CD14-positive monocyte (primary cell): ENCODE measurements around the gene C20orf144. TPM values are rescaled to one million over a fixed set of nuclear protein-coding genes. Genes with fewer than 3 reads are reported as not detected.
A peak's percentile ranks its signal among the peaks of the same experiment; 100 is the strongest.

Source experiments
- DNase-seq, 3 donors: peaks; one replicate each; pipeline ENCODE4 v3.0.0-alpha.2; 2011 to 2022
- H2AFZ ChIP-seq: 2 replicates; pipeline ENCODE4 v1.6.0; 2012; ENCODE audit warnings: mild to moderate bottlenecking, low read depth, low read length, inconsistent platforms; ENCODE audit not compliant: insufficient read depth, poor library complexity, severe bottlenecking
- H3K27ac ChIP-seq, 2 donors: 1 replicate in 1 of 2; 2 replicates in 1 of 2; pipeline ENCODE4 v1.5.1; 2012 to 2013; ENCODE audit warnings: low read length in 2 of 2, control low read depth in 1 of 2, inconsistent platforms in 1 of 2, low read depth in 1 of 2, mild to moderate bottlenecking in 1 of 2
- H3K27me3 ChIP-seq, 2 donors: one replicate each; pipeline versions ENCODE4 v1.6.0 to v1.6.1; 2011 to 2013; ENCODE audit warnings: low read length in 2 of 2; ENCODE audit not compliant: control insufficient read depth in 2 of 2, insufficient read depth in 2 of 2
- H3K36me3 ChIP-seq, 2 donors: replicated peaks in 1 of 2; 1 replicate in 1 of 2; 2 replicates in 1 of 2; pipeline versions ENCODE4 v1.5.1 to v1.6.1; 2012 to 2013; ENCODE audit warnings: low read length in 2 of 2, control low read depth in 1 of 2, inconsistent platforms in 1 of 2, mild to moderate bottlenecking in 1 of 2; ENCODE audit not compliant: insufficient read depth in 2 of 2, control insufficient read depth in 1 of 2
- H3K4me1 ChIP-seq, 2 donors: 1 replicate in 1 of 2; 2 replicates in 1 of 2; pipeline versions ENCODE4 v1.5.1 to v1.6.1; 2012 to 2013; ENCODE audit warnings: low read length in 2 of 2, control low read depth in 1 of 2, inconsistent platforms in 1 of 2, mild to moderate bottlenecking in 1 of 2, moderate library complexity in 1 of 2; ENCODE audit not compliant: insufficient read depth in 2 of 2, control insufficient read depth in 1 of 2
- H3K4me2 ChIP-seq: replicated peaks from 2 replicates; pipeline ENCODE3; 2012; ENCODE audit warnings: low read length, moderate library complexity, mild to moderate bottlenecking; ENCODE audit not compliant: poor library complexity, severe bottlenecking; ENCODE audit errors: extremely low read depth
- H3K4me3 ChIP-seq, 3 experiments: fragments of 200-600 bp in 1 of 3; sonication (generic) in 1 of 3; replicated peaks in 1 of 3; 1 replicate in 2 of 3; 2 replicates in 1 of 3; pipeline ENCODE4 v1.5.1; 2011 to 2013; ENCODE audit warnings: low read length in 3 of 3, mild to moderate bottlenecking in 3 of 3, control low read depth in 2 of 3, low read depth in 2 of 3, inconsistent platforms in 1 of 3, moderate library complexity in 1 of 3
- H3K79me2 ChIP-seq: 2 replicates; pipeline ENCODE4 v1.6.0; 2012; ENCODE audit warnings: mild to moderate bottlenecking, control low read depth, inconsistent platforms, low read length, moderate library complexity; ENCODE audit not compliant: insufficient read depth
- H3K9ac ChIP-seq: 2 replicates; pipeline ENCODE4 v1.6.0; 2017; ENCODE audit warnings: low read length, mild to moderate bottlenecking; ENCODE audit not compliant: insufficient read depth, poor library complexity, severe bottlenecking
- H3K9me3 ChIP-seq, 2 donors: replicated peaks in 1 of 2; 1 replicate in 1 of 2; 2 replicates in 1 of 2; pipeline versions ENCODE4 v1.5.1 to v1.6.1; 2012 to 2013; ENCODE audit warnings: low read length in 2 of 2, control low read depth in 1 of 2; ENCODE audit not compliant: control insufficient read depth in 1 of 2, insufficient read depth in 1 of 2
- H4K20me1 ChIP-seq: 2 replicates; pipeline ENCODE4 v1.6.0; 2012; ENCODE audit warnings: mild to moderate bottlenecking, low read length, control low read depth, moderate library complexity; ENCODE audit not compliant: insufficient read depth
- H3K27ac Mint-ChIP-seq, 7 donors: one replicate each; pipeline ENCODE4 v1.8.0; 2020; ENCODE audit warnings: mild to moderate bottlenecking in 7 of 7, mixed read lengths in 7 of 7, moderate library complexity in 6 of 7, inconsistent platforms in 2 of 7
- H3K27me3 Mint-ChIP-seq, 3 donors: one replicate each; pipeline ENCODE4 v1.8.0; 2021 to 2022; ENCODE audit warnings: low read depth in 3 of 3, mild to moderate bottlenecking in 3 of 3, mixed read lengths in 3 of 3, moderate library complexity in 3 of 3, inconsistent platforms in 1 of 3
- H3K36me3 Mint-ChIP-seq, 2 donors: one replicate each; pipeline ENCODE4 v1.8.0; 2020; ENCODE audit warnings: mixed read lengths in 2 of 2, inconsistent platforms in 1 of 2, mild to moderate bottlenecking in 1 of 2
- H3K4me1 Mint-ChIP-seq: one replicate; pipeline ENCODE4 v1.8.0; 2020; ENCODE audit warnings: mild to moderate bottlenecking, mixed read lengths
- H3K4me3 Mint-ChIP-seq, 2 donors: one replicate each; pipeline ENCODE4 v1.8.0; 2020; ENCODE audit warnings: mild to moderate bottlenecking in 2 of 2, mixed read lengths in 2 of 2, moderate library complexity in 1 of 2
- H3K9me3 Mint-ChIP-seq, 7 donors: one replicate each; pipeline ENCODE4 v1.8.0; 2020 to 2022; ENCODE audit warnings: mixed read lengths in 7 of 7, mild to moderate bottlenecking in 6 of 7, moderate library complexity in 6 of 7, inconsistent platforms in 2 of 7
- CTCF ChIP-seq: fragments of 200-600 bp; IDR thresholded peaks from one replicate; pipeline ENCODE4 v1.8.0; 2022; ENCODE audit warnings: antibody characterized with exemption, mild to moderate bottlenecking
- WGBS: methylation state at CpG from one replicate; pipeline ENCODE4 v1.1.5; 2013; ENCODE audit warnings: missing lambda C conversion rate; ENCODE audit not compliant: insufficient coverage; 5-methylcytosine and 5-hydroxymethylcytosine counted together
- intact Hi-C, 2 donors: fragments of 100-400 bp; cut with micrococcal nuclease; formaldehyde crosslinking; loops; one replicate each; pipeline versions ENCODE4 v1.15.0 to v1.15.1; 2023
- polyA plus RNA-seq, 3 donors: library from polyadenylated mRNA; depleted of rRNA in 1 of 3; unstranded in 2 of 3; stranded (reverse) in 1 of 3; fragments of 300-500 nt in 2 of 3; fragments of >200 nt in 1 of 3; fragmentation: Illumina TruSeq in 2 of 3; gene quantifications; 1 replicate in 2 of 3; 2 replicates in 1 of 3; pipeline ENCODE4 v1.2.3, GENCODE V29; 2012 to 2021

Gene C20orf144
- polyA plus RNA-seq, 3 donors: 0.13 TPM; not detected in 2

- no peak for DNase-seq
- Mint-ChIP-seq H3K36me3 (peaks cover 3 to 10% of the 10 kb centered on the region in 2 donors), H3K4me3 (peak overlapping the region; percentile 7 to 55), H3K9me3 (peaks cover 0 to 3% (median 0%) of the 10 kb centered on the region in 7 donors), H3K27me3 (peaks cover 2 to 3% (median 2%) of the 10 kb centered on the region in 3 donors), H3K4me1 (peaks cover 38% of the 10 kb centered on the region), H3K27ac (peak overlapping the region in 3 of 7 donors; percentile 13 to 64 (median 27))
- peaks cover 37 to 54% of the 10 kb centered on the region in 2 donors for H3K4me1 ChIP-seq
- no peaks in the 10 kb centered on the region for H3K27me3 ChIP-seq
- no peaks in the 10 kb centered on the region for H3K9me3 ChIP-seq
- H2AFZ ChIP-seq: no peak overlapping the region
- H3K79me2 ChIP-seq: no peaks in the 10 kb centered on the region
- no peak overlapping the region for H3K4me2 ChIP-seq
- TF ChIP-seq CTCF: no peak
- no peak overlapping the region for H3K27ac ChIP-seq
- peaks cover 9% of the 10 kb centered on the region for H4K20me1 ChIP-seq
- H3K4me3 ChIP-seq: no peak overlapping the region
- 96% methylated on average over 2 of the region's 2 CpGs for WGBS
- intact Hi-C loops: loop anchor here (5.0 to 10.0 kb wide), 5 partner anchors 68 to 330 kb away; partner anchors contain the start of genes RALY (in 2 of the 2) and ZNF341 (in 1 of the 2)
- H3K36me3 ChIP-seq: no peaks in the 10 kb centered on the region
- no peak overlapping the region for H3K9ac ChIP-seq
These were observed 2.6 kb downstream of the C20orf144 start for GRCh38 chr20:33664762-33665144.

- Mint-ChIP-seq H3K4me1 (peaks cover 38% of the 10 kb centered on the region), H3K9me3 (peaks cover 0 to 3% (median 0%) of the 10 kb centered on the region in 7 donors), H3K27me3 (peaks cover 2 to 3% (median 2%) of the 10 kb centered on the region in 3 donors), H3K4me3 (peak within 1 kb of the TSS; percentile 79 to 80), H3K27ac (peak within 1 kb of the TSS; percentile 74 to 92 (median 88)), H3K36me3 (peaks cover 5 to 11% of the 10 kb centered on the region in 2 donors)
- H3K4me3 ChIP-seq: peak within 1 kb of the TSS; percentile 44 to 85 (median 51)
- TF ChIP-seq CTCF: peak; percentile 20
- H3K27me3 ChIP-seq: no peaks in the 10 kb centered on the region
- peak within 1 kb of the TSS; percentile 93 for H2AFZ ChIP-seq
- no peaks in the 10 kb centered on the region for H3K9me3 ChIP-seq
- peak within 1 kb of the TSS; percentile 94 for H3K4me2 ChIP-seq
- H3K4me1 ChIP-seq: peaks cover 37 to 54% of the 10 kb centered on the region in 2 donors
- H3K36me3 ChIP-seq: no peaks in the 10 kb centered on the region
- H3K79me2 ChIP-seq: no peaks in the 10 kb centered on the region
- H4K20me1 ChIP-seq: peaks cover 9% of the 10 kb centered on the region
- intact Hi-C loops: loop anchor here (1.0 to 10.0 kb wide), 6 partner anchors 20 to 328 kb away; partner anchors contain the start of genes E2F1 (in 1 of the 2), RALY (in 1 of the 2) and ZNF341 (in 1 of the 2)
- peak within 1 kb of the TSS; percentile 68 for H3K9ac ChIP-seq
- 4% methylated on average over 49 of the region's 50 CpGs for WGBS
- H3K27ac ChIP-seq: peak within 1 kb of the TSS; percentile 78 to 82
- peak; percentile 95 to 98 (median 98) for DNase-seq
These were observed 4.4 kb downstream of the C20orf144 start, which contains the start of gene ACTL10 for GRCh38 chr20:33666293-33667244. Gene ACTL10 (plus strand): TSS chr20:33666943. CDS start chr20:33667498, 555 bp downstream.
